H9 (cell line): ENCODE measurements around the gene OSBPL8. TPM values are rescaled to one million over a fixed set of nuclear protein-coding genes. Genes with fewer than 3 reads are reported as not detected.

Experiments
- DNase-seq: peaks from one replicate; pipeline ENCODE4 v3.0.0-alpha.2; 2017
- H2AFZ ChIP-seq: one replicate; pipeline ENCODE4 v1.6.1; 2013; ENCODE audit warnings: mild to moderate bottlenecking, low read length, control low read depth, moderate library complexity
- H2AK5ac ChIP-seq: 2 replicates; pipeline ENCODE4 v1.6.1; 2013; ENCODE audit warnings: low read length, control low read depth, mixed read lengths; ENCODE audit not compliant: insufficient read length
- H2BK120ac ChIP-seq: one replicate; pipeline ENCODE4 v1.6.1; 2013; ENCODE audit warnings: low read depth, mild to moderate bottlenecking, low read length, control low read depth, inconsistent platforms; ENCODE audit not compliant: poor library complexity, severe bottlenecking
- H2BK12ac ChIP-seq: 2 replicates; pipeline ENCODE4 v1.6.1; 2013; ENCODE audit warnings: low read length, control low read depth, mixed read lengths, low read depth; ENCODE audit not compliant: insufficient read length
- H2BK15ac ChIP-seq: 2 replicates; pipeline ENCODE4 v1.6.1; 2013; ENCODE audit warnings: low read depth, low read length, control low read depth
- H2BK20ac ChIP-seq: one replicate; pipeline ENCODE4 v1.6.1; 2013; ENCODE audit warnings: low read depth, mild to moderate bottlenecking, low read length, control low read depth, inconsistent platforms; ENCODE audit not compliant: poor library complexity, severe bottlenecking
- H2BK5ac ChIP-seq: 2 replicates; pipeline ENCODE4 v1.6.1; 2013; ENCODE audit warnings: low read length, control low read depth, mixed read lengths; ENCODE audit not compliant: insufficient read length
- H3K14ac ChIP-seq: 2 replicates; pipeline ENCODE4 v1.6.1; 2013; ENCODE audit warnings: low read length, control low read depth; ENCODE audit not compliant: insufficient read depth
- H3K18ac ChIP-seq: 2 replicates; pipeline ENCODE4 v1.6.1; 2013; ENCODE audit warnings: low read depth, mild to moderate bottlenecking, mixed read lengths, low read length, control low read depth; ENCODE audit not compliant: insufficient read length
- H3K23ac ChIP-seq: 2 replicates; pipeline ENCODE4 v1.6.1; 2013; ENCODE audit warnings: low read length, control low read depth, mixed read lengths, low read depth; ENCODE audit not compliant: insufficient read length
- H3K23me2 ChIP-seq: 2 replicates; pipeline ENCODE4 v1.6.1; 2013; ENCODE audit warnings: low read depth, mild to moderate bottlenecking, mixed read lengths, low read length, control low read depth; ENCODE audit not compliant: insufficient read length, poor library complexity, severe bottlenecking
- H3K27ac ChIP-seq: 2 replicates; pipeline ENCODE4 v1.5.1; 2013; ENCODE audit warnings: low read length, control low read depth, mixed read lengths, low read depth; ENCODE audit not compliant: insufficient read length
- H3K27me3 ChIP-seq: 2 replicates; pipeline ENCODE4 v1.6.1; 2013; ENCODE audit warnings: low read length, control low read depth, inconsistent platforms; ENCODE audit not compliant: insufficient read depth
- H3K4ac ChIP-seq: 2 replicates; pipeline ENCODE4 v1.6.1; 2013; ENCODE audit warnings: low read depth, mild to moderate bottlenecking, control low read depth, inconsistent platforms, low read length, moderate library complexity
- H3K4me1 ChIP-seq: 2 replicates; pipeline ENCODE4 v1.6.1; 2013; ENCODE audit warnings: low read length, control low read depth, inconsistent platforms; ENCODE audit not compliant: insufficient read depth
- H3K4me2 ChIP-seq: 2 replicates; pipeline ENCODE4 v1.6.1; 2013; ENCODE audit warnings: low read length, control low read depth, mixed read lengths; ENCODE audit not compliant: insufficient read length, insufficient read depth
- H3K56ac ChIP-seq: 2 replicates; pipeline ENCODE4 v1.6.1; 2013; ENCODE audit warnings: low read depth, mild to moderate bottlenecking, mixed read lengths, low read length, control low read depth; ENCODE audit not compliant: insufficient read length
- H3K79me1 ChIP-seq: 2 replicates; pipeline ENCODE4 v1.6.1; 2013; ENCODE audit warnings: low read depth, mild to moderate bottlenecking, moderate library complexity, low read length, control low read depth, inconsistent platforms; ENCODE audit not compliant: insufficient read depth, poor library complexity, severe bottlenecking
- H3K79me2 ChIP-seq: 2 replicates; pipeline ENCODE4 v1.6.1; 2013; ENCODE audit warnings: low read length, control low read depth, inconsistent platforms; ENCODE audit not compliant: insufficient read depth
- H3K9ac ChIP-seq: 2 replicates; pipeline ENCODE4 v1.6.1; 2013; ENCODE audit warnings: low read length, control low read depth, mixed read lengths; ENCODE audit not compliant: insufficient read length; ENCODE audit errors: extremely low read depth
- H3K9me3 ChIP-seq: one replicate; pipeline ENCODE4 v1.6.1; 2013; ENCODE audit warnings: low read depth, low read length, inconsistent platforms; ENCODE audit not compliant: control insufficient read depth
- H3T11ph ChIP-seq: one replicate; pipeline ENCODE4 v1.6.1; 2013; ENCODE audit warnings: mild to moderate bottlenecking, low read length, control low read depth, inconsistent platforms
- H4K20me1 ChIP-seq: one replicate; pipeline ENCODE4 v1.6.1; 2013; ENCODE audit not compliant: control insufficient read depth, insufficient read length, insufficient read depth
- H4K5ac ChIP-seq: 2 replicates; pipeline ENCODE4 v1.6.1; 2013; ENCODE audit warnings: low read depth, mild to moderate bottlenecking, mixed read lengths, low read length, control low read depth; ENCODE audit not compliant: insufficient read length
- H4K8ac ChIP-seq: replicated peaks from 2 replicates; pipeline ENCODE4 v1.6.1; 2013; ENCODE audit warnings: low read length, control low read depth, mixed read lengths, low read depth; ENCODE audit not compliant: insufficient read length
- H4K91ac ChIP-seq: 2 replicates; pipeline ENCODE4 v1.6.1; 2013; ENCODE audit warnings: low read depth, mild to moderate bottlenecking, moderate library complexity, mixed read lengths, low read length, control low read depth; ENCODE audit not compliant: insufficient read length
- H3K27ac Mint-ChIP-seq, 3 experiments: 2 replicates in 2 of 3; 3 replicates in 1 of 3; pipeline ENCODE4 v1.8.0; 2020 to 2021; ENCODE audit warnings: mixed read lengths in 3 of 3, mild to moderate bottlenecking in 1 of 3, moderate library complexity in 1 of 3
- H3K27me3 Mint-ChIP-seq: 2 replicates; pipeline ENCODE4 v1.8.0; 2021; ENCODE audit warnings: low read depth, mild to moderate bottlenecking, moderate library complexity, mixed read lengths
- H3K36me3 Mint-ChIP-seq, 3 experiments: 2 replicates in 2 of 3; 3 replicates in 1 of 3; pipeline ENCODE4 v1.8.0; 2020 to 2021; ENCODE audit warnings: low read depth in 3 of 3, mixed read lengths in 3 of 3; ENCODE audit not compliant: insufficient read depth in 1 of 3
- H3K4me1 Mint-ChIP-seq, 2 experiments: 2 replicates each; pipeline ENCODE4 v1.8.0; 2020; ENCODE audit warnings: mixed read lengths in 2 of 2
- H3K4me3 Mint-ChIP-seq, 2 experiments: 2 replicates in 1 of 2; 3 replicates in 1 of 2; pipeline ENCODE4 v1.8.0; 2020 to 2021; ENCODE audit warnings: mild to moderate bottlenecking in 2 of 2, mixed read lengths in 2 of 2, moderate library complexity in 1 of 2
- H3K9me3 Mint-ChIP-seq, 2 experiments: 2 replicates in 1 of 2; 3 replicates in 1 of 2; pipeline ENCODE4 v1.8.0; 2020; ENCODE audit warnings: mild to moderate bottlenecking in 2 of 2, mixed read lengths in 2 of 2, moderate library complexity in 1 of 2
- WGBS: extraction: QIAGEN DNeasy Blood & Tissue Kit; methylation state at CpG from one replicate; pipeline ENCODE4 v1.1.7; 2013; ENCODE audit warnings: missing lambda C conversion rate, low lambda C conversion rate, mixed read lengths; ENCODE audit not compliant: insufficient read length; ENCODE audit errors: extremely low coverage; 5-methylcytosine and 5-hydroxymethylcytosine counted together
- total RNA-seq: library from RNA; stranded (reverse); gene quantifications from 2 replicates; pipeline ENCODE4 v1.2.1, GENCODE V29; 2021
- TF ChIP-seq, protein P1 (sequence below): fragments of 200-600 bp; sonication (generic); conservative IDR thresholded peaks from 3 replicates; pipeline ENCODE4 v1.8.0; 2021; ENCODE audit warnings: antibody characterized with exemption, mild to moderate bottlenecking

The OSBPL8 gene
- total RNA-seq, 1 experiment from 2014 or later = 61.2 TPM

DNA sequence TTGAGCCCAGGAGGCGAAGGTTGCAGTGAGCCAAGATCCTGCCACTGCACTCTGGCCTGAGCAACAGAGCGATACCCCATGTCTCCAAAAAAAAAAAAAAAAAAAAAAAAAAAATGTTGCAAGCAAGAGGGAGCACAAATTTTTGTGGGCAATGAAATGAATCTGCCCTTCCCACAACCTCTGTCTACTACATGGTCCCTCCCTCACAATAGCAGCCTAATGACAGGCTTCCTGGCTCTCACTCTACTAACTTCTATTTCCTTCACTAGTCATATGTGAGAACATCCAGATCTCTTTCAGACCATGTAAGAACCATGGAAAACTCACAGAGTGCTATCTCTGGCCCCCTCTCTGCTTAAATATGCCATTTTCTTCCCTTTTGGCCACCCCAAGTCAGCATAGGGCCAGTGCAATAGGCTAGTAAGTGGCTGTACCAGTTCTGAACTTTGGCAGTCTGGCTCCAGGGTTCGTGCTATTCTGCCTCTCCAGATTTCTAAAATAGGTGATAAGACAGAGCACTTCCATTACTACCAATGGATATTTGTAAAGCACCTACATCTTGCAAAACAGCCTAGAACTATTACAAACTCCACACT lies 7.1 kb downstream of the OSBPL8 start:
- Histone ChIP-seq H3K23ac (no peak overlapping the region), H2BK20ac (no peak overlapping the region), H3K27me3 (no peaks in the 10 kb centered on the region), H4K5ac (no peak overlapping the region), H3K23me2 (no peaks in the 10 kb centered on the region), H3K4ac (no peak overlapping the region), H3K79me1 (peaks cover 6% of the 10 kb centered on the region), H3K9ac (no peak overlapping the region), H3K79me2 (peaks cover 10% of the 10 kb centered on the region; the same call in 1 of the 2 replicates), H3K4me1 (peaks cover 2% of the 10 kb centered on the region; the same call in 1 of the 2 replicates), H2BK120ac (no peak overlapping the region), H2BK15ac (no peak overlapping the region), H3K56ac (no peak overlapping the region), H3K4me2 (no peak overlapping the region), H3K27ac (no peak overlapping the region), H2BK12ac (no peak overlapping the region), H3K18ac (no peak overlapping the region), H3T11ph (no peak overlapping the region), H3K9me3 (no peaks in the 10 kb centered on the region), H2AK5ac (no peak overlapping the region), H3K14ac (no peak overlapping the region), H4K91ac (no peak overlapping the region), H2AFZ (no peak overlapping the region), H4K8ac (no peak overlapping the region), H4K20me1 (no peaks in the 10 kb centered on the region), H2BK5ac (no peak overlapping the region)
- no peak for DNase-seq
- Mint-ChIP-seq H3K4me3 (no peak overlapping the region), H3K27me3 (no peaks in the 10 kb centered on the region), H3K27ac (peak overlapping the region in 1 of 3 experiments; percentile 87; a peak in 2 of 7 replicates), H3K4me1 (peaks cover 30 to 41% of the 10 kb centered on the region in 2 experiments), H3K36me3 (no peaks in the 10 kb centered on the region), H3K9me3 (no peaks in the 10 kb centered on the region)
- WGBS = no CpG with 5 or more reads among the region's 3 CpGs
- TF ChIP-seq, protein P1, sequence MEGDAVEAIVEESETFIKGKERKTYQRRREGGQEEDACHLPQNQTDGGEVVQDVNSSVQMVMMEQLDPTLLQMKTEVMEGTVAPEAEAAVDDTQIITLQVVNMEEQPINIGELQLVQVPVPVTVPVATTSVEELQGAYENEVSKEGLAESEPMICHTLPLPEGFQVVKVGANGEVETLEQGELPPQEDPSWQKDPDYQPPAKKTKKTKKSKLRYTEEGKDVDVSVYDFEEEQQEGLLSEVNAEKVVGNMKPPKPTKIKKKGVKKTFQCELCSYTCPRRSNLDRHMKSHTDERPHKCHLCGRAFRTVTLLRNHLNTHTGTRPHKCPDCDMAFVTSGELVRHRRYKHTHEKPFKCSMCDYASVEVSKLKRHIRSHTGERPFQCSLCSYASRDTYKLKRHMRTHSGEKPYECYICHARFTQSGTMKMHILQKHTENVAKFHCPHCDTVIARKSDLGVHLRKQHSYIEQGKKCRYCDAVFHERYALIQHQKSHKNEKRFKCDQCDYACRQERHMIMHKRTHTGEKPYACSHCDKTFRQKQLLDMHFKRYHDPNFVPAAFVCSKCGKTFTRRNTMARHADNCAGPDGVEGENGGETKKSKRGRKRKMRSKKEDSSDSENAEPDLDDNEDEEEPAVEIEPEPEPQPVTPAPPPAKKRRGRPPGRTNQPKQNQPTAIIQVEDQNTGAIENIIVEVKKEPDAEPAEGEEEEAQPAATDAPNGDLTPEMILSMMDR = no peak
